ENCODE measurements around the gene SHOC2.

SHOC2 gene

GRCh38 chr10:110959379-110960332, 40.3 kb downstream of the SHOC2 start:
- no peak for TF ChIP-seq POLR2AphosphoS5 (IDR thresholded peaks at IDR 0.05; ENCODE audit: low read depth, low read length)
- no peak for TF ChIP-seq POLR2A (IDR thresholded peaks at IDR 0.05; ENCODE audit: low read depth, low read length)
- no peak for TF ChIP-seq TAF1 (IDR thresholded peaks at IDR 0.05; ENCODE audit: borderline replicate concordance, low read depth, low read length)
- FAIRE-seq (no peak), DNase-seq (ENCODE audit: insufficient read length) (no peak)

GRCh38 chr10:110960333-110960712, 40.9 kb downstream of the SHOC2 start:
- TF ChIP-seq POLR2A (IDR thresholded peaks at IDR 0.05; ENCODE audit: low read depth, low read length) = no peak
- no peak for TF ChIP-seq TAF1 (IDR thresholded peaks at IDR 0.05; ENCODE audit: borderline replicate concordance, low read depth, low read length)
- no peak for TF ChIP-seq POLR2AphosphoS5 (IDR thresholded peaks at IDR 0.05; ENCODE audit: low read depth, low read length)
- DNase-seq (ENCODE audit: insufficient read length) (no peak), FAIRE-seq (no peak)

- DNase-seq (ENCODE audit: insufficient read length) (no peak), FAIRE-seq (peak; percentile 86)
- TF ChIP-seq POLR2A (IDR thresholded peaks at IDR 0.05; ENCODE audit: low read depth, low read length) (no peak), POLR2AphosphoS5 (IDR thresholded peaks at IDR 0.05; ENCODE audit: low read depth, low read length) (no peak), TAF1 (IDR thresholded peaks at IDR 0.05; ENCODE audit: borderline replicate concordance, low read depth, low read length) (no peak)
Measured at GRCh38 chr10:110962443-110962842, 43.0 kb downstream of the SHOC2 start.

GRCh38 chr10:110963162-110963561, 43.8 kb downstream of the SHOC2 start:
- TF ChIP-seq TAF1 (IDR thresholded peaks at IDR 0.05; ENCODE audit: borderline replicate concordance, low read depth, low read length) (no peak), POLR2AphosphoS5 (IDR thresholded peaks at IDR 0.05; ENCODE audit: low read depth, low read length) (no peak), POLR2A (IDR thresholded peaks at IDR 0.05; ENCODE audit: low read depth, low read length) (no peak)
- no peak for FAIRE-seq
- DNase-seq (ENCODE audit: insufficient read length) = no peak

GRCh38 chr10:110964681-110965080, 45.3 kb downstream of the SHOC2 start:
- no peak for DNase-seq (ENCODE audit: insufficient read length)
- TF ChIP-seq POLR2A (IDR thresholded peaks at IDR 0.05; ENCODE audit: low read depth, low read length) (no peak), POLR2AphosphoS5 (IDR thresholded peaks at IDR 0.05; ENCODE audit: low read depth, low read length) (no peak), TAF1 (IDR thresholded peaks at IDR 0.05; ENCODE audit: borderline replicate concordance, low read depth, low read length) (no peak)
- FAIRE-seq = no peak

GRCh38 chr10:110965216-110965615, 45.8 kb downstream of the SHOC2 start:
- TF ChIP-seq POLR2AphosphoS5 (IDR thresholded peaks at IDR 0.05; ENCODE audit: low read depth, low read length) (no peak), POLR2A (IDR thresholded peaks at IDR 0.05; ENCODE audit: low read depth, low read length) (no peak), TAF1 (IDR thresholded peaks at IDR 0.05; ENCODE audit: borderline replicate concordance, low read depth, low read length) (no peak)
- FAIRE-seq = no peak
- no peak for DNase-seq (ENCODE audit: insufficient read length)

- TF ChIP-seq POLR2A (IDR thresholded peaks at IDR 0.05; ENCODE audit: low read depth, low read length) (no peak), TAF1 (IDR thresholded peaks at IDR 0.05; ENCODE audit: borderline replicate concordance, low read depth, low read length) (no peak), POLR2AphosphoS5 (IDR thresholded peaks at IDR 0.05; ENCODE audit: low read depth, low read length) (no peak)
- DNase-seq (ENCODE audit: insufficient read length) = no peak
- FAIRE-seq = no peak
Measured at GRCh38 chr10:110966146-110966545, 46.7 kb downstream of the SHOC2 start.

GRCh38 chr10:110967009-110967630, 47.7 kb downstream of the SHOC2 start:
- no peak for TF ChIP-seq POLR2AphosphoS5 (IDR thresholded peaks at IDR 0.05; ENCODE audit: low read depth, low read length)
- no peak for TF ChIP-seq TAF1 (IDR thresholded peaks at IDR 0.05; ENCODE audit: borderline replicate concordance, low read depth, low read length)
- no peak for TF ChIP-seq POLR2A (IDR thresholded peaks at IDR 0.05; ENCODE audit: low read depth, low read length)
- DNase-seq (ENCODE audit: insufficient read length) (no peak), FAIRE-seq (no peak)

- DNase-seq (ENCODE audit: insufficient read length) = no peak
- TF ChIP-seq POLR2A (IDR thresholded peaks at IDR 0.05; ENCODE audit: low read depth, low read length) (no peak), POLR2AphosphoS5 (IDR thresholded peaks at IDR 0.05; ENCODE audit: low read depth, low read length) (no peak), TAF1 (IDR thresholded peaks at IDR 0.05; ENCODE audit: borderline replicate concordance, low read depth, low read length) (no peak)
- FAIRE-seq = no peak
Measured at GRCh38 chr10:110967645-110968044, 48.2 kb downstream of the SHOC2 start.

GRCh38 chr10:110969183-110969582, 49.8 kb downstream of the SHOC2 start:
- DNase-seq (ENCODE audit: insufficient read length) = no peak
- TF ChIP-seq POLR2AphosphoS5 (IDR thresholded peaks at IDR 0.05; ENCODE audit: low read depth, low read length) (no peak), POLR2A (IDR thresholded peaks at IDR 0.05; ENCODE audit: low read depth, low read length) (no peak), TAF1 (IDR thresholded peaks at IDR 0.05; ENCODE audit: borderline replicate concordance, low read depth, low read length) (no peak)
- peak; percentile 33 for FAIRE-seq

- no peak for FAIRE-seq
- TF ChIP-seq POLR2AphosphoS5 (IDR thresholded peaks at IDR 0.05; ENCODE audit: low read depth, low read length) (no peak), POLR2A (IDR thresholded peaks at IDR 0.05; ENCODE audit: low read depth, low read length) (no peak), TAF1 (IDR thresholded peaks at IDR 0.05; ENCODE audit: borderline replicate concordance, low read depth, low read length) (no peak)
- DNase-seq (ENCODE audit: insufficient read length) = no peak
Measured at GRCh38 chr10:110971638-110972037, 52.2 kb downstream of the SHOC2 start.

All from GM12892 (cell line).